Bronchial epithelial cell (primary cell): ENCODE data around the gene ESYT2. TPM values are rescaled to one million over a fixed set of nuclear protein-coding genes. Genes with fewer than 3 reads are reported as not detected.
"Not testable (repeated sequence)": the region's sequence is repeated elsewhere in the genome, so short reads cannot be mapped to it uniquely, and the experiment has no call there.

Experiments
- DNase-seq: peaks from one replicate; pipeline ENCODE4 v3.0.0-alpha.2; 2010; ENCODE audit warnings: low read depth
- FAIRE-seq: peaks from 2 replicates; lab custom pipeline; 2011; peaks lifted over from hg19 to GRCh38; lab: Jason Lieb, UNC
- H3K27me3 ChIP-seq: 2 replicates; pipeline ENCODE4 v1.5.1; 2011; ENCODE audit warnings: low read length; ENCODE audit not compliant: control insufficient read depth, insufficient read depth
- H3K36me3 ChIP-seq: 2 replicates; pipeline ENCODE4 v1.5.1; 2011; ENCODE audit warnings: low read length; ENCODE audit not compliant: control insufficient read depth, insufficient read depth
- H3K4me3 ChIP-seq: 2 replicates; pipeline ENCODE4 v1.5.1; 2011; ENCODE audit warnings: mild to moderate bottlenecking, low read depth, low read length, control low read depth
- CTCF ChIP-seq: IDR thresholded peaks from 2 replicates; pipeline ENCODE4 v1.5.1; 2011; ENCODE audit warnings: mild to moderate bottlenecking, moderate library complexity, low read length, control low read depth, inconsistent platforms; ENCODE audit not compliant: insufficient read depth, severe bottlenecking
- total RNA-seq: library from RNA; depleted of rRNA; stranded (reverse); fragments of >200 nt; gene quantifications from 2 replicates; pipeline ENCODE4 v1.2.1, GENCODE V29; 2014

The ESYT2 gene
- total RNA-seq, 1 donor from 2014 or later, result 75.0 TPM

DNA sequence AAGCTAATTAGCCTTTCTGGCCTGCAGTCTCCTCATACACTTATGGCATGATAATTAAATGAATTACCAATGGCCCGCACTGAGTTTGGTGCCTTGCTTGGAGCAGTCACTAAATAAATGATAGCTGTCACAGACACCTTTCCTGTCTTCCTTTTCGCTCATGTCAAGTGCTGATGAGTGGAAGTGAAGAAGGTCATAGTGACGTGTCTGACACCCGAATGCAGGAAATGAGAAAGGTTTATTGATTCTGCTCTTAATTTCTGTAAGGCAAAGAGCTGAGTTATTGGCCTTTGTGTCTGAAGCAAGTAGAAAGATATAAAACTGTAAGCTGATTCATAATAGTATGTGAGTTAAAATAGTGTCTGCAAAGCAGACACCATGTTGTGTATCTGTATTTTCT is 13.2 kb upstream of the ESYT2 start:
- DNase-seq (no peak), FAIRE-seq (no peak)
- H3K36me3 ChIP-seq, result no peaks in the 10 kb centered on the region
- no peak for TF ChIP-seq CTCF
- H3K27me3 ChIP-seq, result peaks cover 2% of the 10 kb centered on the region
- no peak overlapping the region for H3K4me3 ChIP-seq

DNA sequence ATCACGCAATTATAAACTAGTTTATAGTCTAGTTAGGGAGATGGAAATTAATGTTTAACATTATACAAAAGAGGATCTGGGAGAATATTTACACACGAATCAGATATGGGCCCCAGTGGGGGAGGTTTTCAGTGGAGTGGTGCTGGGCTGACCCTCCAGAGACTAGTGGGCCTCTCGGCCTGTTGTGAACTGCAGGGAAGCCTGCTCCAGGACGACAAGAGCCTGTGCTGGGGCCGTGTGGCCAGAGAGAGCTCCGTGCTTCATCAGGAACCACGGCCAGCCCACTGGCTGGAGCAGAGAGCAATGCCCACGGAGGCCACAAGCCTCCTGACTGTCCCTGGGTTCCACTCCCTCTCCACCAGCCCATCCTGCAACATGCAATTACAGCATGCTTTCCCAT is 11.3 kb upstream of the ESYT2 start:
- H3K27me3 ChIP-seq, result peaks cover 2% of the 10 kb centered on the region
- no peak overlapping the region for H3K4me3 ChIP-seq
- no peaks in the 10 kb centered on the region for H3K36me3 ChIP-seq
- TF ChIP-seq CTCF, result no peak
- DNase-seq (no peak), FAIRE-seq (no peak)

DNA sequence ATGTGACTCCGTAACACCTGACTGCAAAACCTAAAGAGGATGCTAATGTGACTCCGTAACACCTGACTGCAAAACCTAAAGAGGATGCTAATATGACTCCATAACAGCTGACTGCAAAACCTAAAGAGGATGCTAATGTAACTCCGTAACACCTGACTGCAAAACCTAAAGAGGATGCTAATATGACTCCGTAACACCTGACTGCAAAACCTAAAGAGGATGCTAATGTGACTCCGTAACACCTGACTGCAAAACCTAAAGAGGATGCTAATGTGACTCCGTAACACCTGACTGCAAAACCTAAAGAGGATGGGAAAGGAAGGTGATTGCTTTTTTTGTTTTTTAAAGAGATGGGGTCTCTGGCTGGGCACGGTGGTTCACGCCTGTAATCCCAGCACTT is 9.9 kb upstream of the ESYT2 start:
- FAIRE-seq, result not testable (repeated sequence)

DNA sequence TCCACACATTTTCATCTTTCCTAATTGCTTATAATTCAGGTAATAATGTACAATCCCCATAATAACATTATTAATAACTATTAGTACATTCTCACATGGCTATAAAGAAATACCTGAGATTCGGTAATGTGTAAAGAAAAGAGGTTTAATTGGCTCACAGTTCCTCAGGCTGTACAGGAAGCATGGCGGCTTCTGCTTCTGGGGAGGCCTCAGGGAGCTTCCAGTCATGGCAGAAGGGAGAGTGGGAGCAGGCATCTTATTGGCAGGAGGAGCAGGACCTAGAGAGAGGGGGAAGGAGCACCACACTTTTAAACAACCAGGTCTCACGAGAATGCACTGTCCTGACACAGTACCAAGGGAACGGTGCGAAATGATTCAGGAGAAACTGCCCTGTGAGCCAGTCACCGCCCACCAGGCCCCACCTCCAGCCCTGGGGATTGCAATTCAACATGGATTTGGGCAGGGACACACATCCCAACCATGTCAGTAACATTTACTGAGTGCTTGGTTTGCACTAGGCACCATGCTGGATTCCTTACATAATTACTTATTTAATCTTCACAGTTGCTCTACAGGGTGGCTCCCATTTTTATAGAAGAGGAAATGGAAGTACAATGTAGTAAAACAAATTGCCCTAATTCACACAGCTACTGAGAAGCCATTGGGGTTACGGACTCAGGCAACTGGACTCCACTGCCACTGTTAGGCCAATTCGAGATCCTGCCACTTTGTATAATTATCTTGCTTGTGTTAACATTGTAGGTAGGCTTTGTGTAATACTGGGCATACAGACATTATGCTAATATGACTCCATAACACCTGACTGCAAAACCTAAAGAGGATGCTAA is 8.7 kb upstream of the ESYT2 start:
- H3K27me3 ChIP-seq, result peaks cover 2% of the 10 kb centered on the region
- H3K36me3 ChIP-seq, result no peaks in the 10 kb centered on the region
- no peak for DNase-seq
- TF ChIP-seq CTCF, result no peak
- no peak overlapping the region for H3K4me3 ChIP-seq
- no peak for FAIRE-seq

More for the DNA sequence above, 9.9 kb upstream of the ESYT2 start:
- H3K4me3 ChIP-seq, H3K36me3 ChIP-seq, DNase-seq, H3K27me3 ChIP-seq: not testable (repeated sequence)

DNA sequence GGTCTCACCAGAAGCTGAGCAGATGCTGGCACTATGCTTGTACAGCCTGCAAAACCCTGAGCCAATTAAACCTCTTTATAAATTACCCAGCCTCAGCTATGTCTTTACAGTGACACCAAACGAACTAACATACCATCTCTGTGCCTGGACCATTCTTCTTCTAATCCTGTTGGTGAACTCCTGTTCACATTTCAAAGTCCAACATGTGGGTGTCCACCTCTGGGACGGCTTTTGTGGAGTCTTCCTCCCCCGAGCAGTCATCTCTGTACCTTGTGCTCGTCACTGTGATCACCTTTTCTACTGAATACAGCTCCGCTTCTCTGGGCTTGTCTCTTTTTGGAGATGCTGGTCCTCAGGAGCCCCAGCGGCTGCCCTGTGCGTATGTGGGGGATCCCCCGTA is 7.4 kb upstream of the ESYT2 start:
- Histone ChIP-seq H3K27me3 (peaks cover 4% of the 10 kb centered on the region), H3K36me3 (no peaks in the 10 kb centered on the region), H3K4me3 (no peak overlapping the region)
- no peak for DNase-seq
- FAIRE-seq, result no peak
- no peak for TF ChIP-seq CTCF

DNA sequence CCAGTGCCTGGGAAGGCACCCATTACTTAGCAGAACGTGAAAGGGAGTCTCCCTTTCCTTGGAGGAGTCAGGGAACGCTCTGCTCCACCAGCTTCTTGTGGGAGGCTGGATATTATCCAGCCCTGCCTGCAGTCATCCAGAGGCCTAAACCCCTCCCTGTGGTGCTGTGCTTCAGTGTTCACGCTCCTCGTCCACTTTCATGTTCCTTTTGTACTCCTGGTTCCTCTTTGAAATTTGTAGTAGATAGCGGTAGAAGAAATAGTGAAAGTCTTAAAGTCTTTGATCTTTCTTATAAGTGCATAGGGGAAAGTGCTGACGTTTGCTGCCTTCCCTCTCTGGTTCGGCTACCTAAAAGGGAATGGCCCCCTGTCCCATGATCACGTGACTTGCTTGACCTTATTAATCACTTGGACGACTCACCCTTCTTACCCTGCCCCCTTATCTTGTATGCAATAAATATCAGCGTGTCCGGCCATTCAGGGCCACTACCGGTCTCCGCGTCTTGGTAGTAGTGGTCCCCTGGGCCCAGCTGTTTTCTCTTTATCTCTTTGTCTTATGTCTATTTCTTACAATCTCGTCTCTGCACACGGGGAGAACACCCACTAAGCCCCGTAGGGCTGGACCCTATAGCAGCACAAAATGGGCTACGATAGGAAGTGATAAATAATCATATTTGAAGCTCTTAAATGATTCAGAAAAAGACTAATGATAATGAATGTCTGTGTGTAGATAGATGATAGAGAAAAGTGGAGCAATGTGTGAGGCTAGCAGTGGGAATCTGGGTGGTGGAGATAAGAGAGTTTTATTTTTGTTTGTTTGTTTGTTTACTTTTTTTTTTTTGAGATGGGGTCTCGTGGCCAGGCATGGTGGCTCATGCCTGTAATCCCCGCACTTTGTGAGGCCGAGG is 5.8 kb upstream of the ESYT2 start:
- H3K36me3 ChIP-seq, result no peaks in the 10 kb centered on the region
- no peak for TF ChIP-seq CTCF
- DNase-seq (no peak), FAIRE-seq (no peak)
- peaks cover 2% of the 10 kb centered on the region for H3K27me3 ChIP-seq
- H3K4me3 ChIP-seq, result no peak overlapping the region
